Peyer's patch (tissue), 4 donors: Measurements from ENCODE around the gene ZNF740.

ENCODE experiments used
- POLR2A ChIP-seq, 2 donors: fragments of 450-650 bp; IDR thresholded peaks; one replicate each; pipeline ENCODE4 v1.5.1; 2017; ENCODE audit warnings: antibody characterized with exemption in 2 of 2, mild to moderate bottlenecking in 2 of 2, moderate library complexity in 2 of 2
- TF ChIP-seq, protein P1 (sequence below), 6 experiments: fragments of 450-650 bp in 4 of 6; fragments of 200-600 bp in 2 of 6; sonication (generic) in 1 of 6; IDR thresholded peaks; one replicate each; pipeline ENCODE4 v1.5.1; 2017 to 2019; ENCODE audit warnings: antibody characterized with exemption in 6 of 6, mild to moderate bottlenecking in 3 of 6, moderate library complexity in 1 of 6

DNA sequence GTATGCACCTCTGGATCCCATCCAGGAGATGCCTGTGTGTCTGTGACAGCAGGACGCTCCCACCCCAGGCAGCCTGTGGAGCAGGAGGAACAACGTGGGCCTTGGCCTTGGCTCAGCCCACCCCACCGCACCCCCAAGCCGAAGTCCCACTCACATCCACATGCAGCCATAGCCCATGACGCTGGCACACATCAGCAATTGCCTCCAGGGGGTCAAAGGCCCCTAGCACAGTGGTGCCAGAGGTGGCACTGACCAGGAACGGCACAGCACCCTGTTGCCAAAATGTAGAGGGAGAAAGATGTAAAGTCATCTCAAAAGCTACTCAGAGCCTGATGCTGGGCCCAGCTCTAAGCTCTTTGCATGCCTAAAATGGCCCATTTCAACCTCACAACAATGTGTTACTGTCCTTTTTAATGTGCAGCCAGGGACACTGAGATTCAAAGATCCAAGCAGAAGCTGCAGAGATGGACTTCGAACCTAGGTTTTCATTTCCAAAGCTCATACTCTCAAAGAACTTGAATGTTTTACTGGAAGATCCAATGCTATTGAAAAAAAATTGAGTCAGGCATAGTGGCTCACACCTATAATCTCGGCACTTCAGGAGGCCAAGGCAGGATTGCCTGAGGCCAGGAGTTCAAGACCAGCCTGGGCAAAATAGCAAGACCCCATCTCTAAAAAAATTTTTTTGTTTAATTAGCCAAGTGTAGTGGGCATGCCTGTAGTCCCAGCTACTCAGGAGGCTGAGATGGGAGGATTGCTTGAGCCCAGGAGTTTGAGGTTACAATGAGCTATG is 19.2 kb upstream of the ZNF740 start:
- TF ChIP-seq, protein P1, sequence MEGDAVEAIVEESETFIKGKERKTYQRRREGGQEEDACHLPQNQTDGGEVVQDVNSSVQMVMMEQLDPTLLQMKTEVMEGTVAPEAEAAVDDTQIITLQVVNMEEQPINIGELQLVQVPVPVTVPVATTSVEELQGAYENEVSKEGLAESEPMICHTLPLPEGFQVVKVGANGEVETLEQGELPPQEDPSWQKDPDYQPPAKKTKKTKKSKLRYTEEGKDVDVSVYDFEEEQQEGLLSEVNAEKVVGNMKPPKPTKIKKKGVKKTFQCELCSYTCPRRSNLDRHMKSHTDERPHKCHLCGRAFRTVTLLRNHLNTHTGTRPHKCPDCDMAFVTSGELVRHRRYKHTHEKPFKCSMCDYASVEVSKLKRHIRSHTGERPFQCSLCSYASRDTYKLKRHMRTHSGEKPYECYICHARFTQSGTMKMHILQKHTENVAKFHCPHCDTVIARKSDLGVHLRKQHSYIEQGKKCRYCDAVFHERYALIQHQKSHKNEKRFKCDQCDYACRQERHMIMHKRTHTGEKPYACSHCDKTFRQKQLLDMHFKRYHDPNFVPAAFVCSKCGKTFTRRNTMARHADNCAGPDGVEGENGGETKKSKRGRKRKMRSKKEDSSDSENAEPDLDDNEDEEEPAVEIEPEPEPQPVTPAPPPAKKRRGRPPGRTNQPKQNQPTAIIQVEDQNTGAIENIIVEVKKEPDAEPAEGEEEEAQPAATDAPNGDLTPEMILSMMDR (IDR thresholded peaks at IDR 0.05): no peak
- TF ChIP-seq POLR2A (IDR thresholded peaks at IDR 0.05): no peak
